Fibroblast of pulmonary artery (primary cell): ENCODE data around the gene PTPRN2.

Source experiments
- DNase-seq: peaks from one replicate; pipeline ENCODE4 v3.0.0-alpha.2; 2010; ENCODE audit warnings: low read depth
- H3K4me3 ChIP-seq: replicated peaks from 2 replicates; pipeline ENCODE4 v1.5.1; 2011; ENCODE audit warnings: low read depth, mild to moderate bottlenecking, control low read depth, low read length, moderate library complexity
- CTCF ChIP-seq: IDR thresholded peaks from 2 replicates; pipeline ENCODE4 v1.5.1; 2011; ENCODE audit warnings: mild to moderate bottlenecking, control low read depth, low read length, inconsistent platforms; ENCODE audit errors: missing control alignments

The PTPRN2 gene

GRCh38 chr7:158285383-158285770 lies 302.2 kb downstream of the PTPRN2 start:
- H3K4me3 ChIP-seq: no peak overlapping the region
- DNase-seq: no peak
- no peak for TF ChIP-seq CTCF

GRCh38 chr7:158284617-158285382 lies 302.8 kb downstream of the PTPRN2 start:
- TF ChIP-seq CTCF: no peak
- DNase-seq: no peak
- no peak overlapping the region for H3K4me3 ChIP-seq

- no peak for TF ChIP-seq CTCF
- H3K4me3 ChIP-seq: no peak overlapping the region
- no peak for DNase-seq
These were observed 303.5 kb downstream of the PTPRN2 start for GRCh38 chr7:158284121-158284520.

GRCh38 chr7:158283016-158283974 lies 304.3 kb downstream of the PTPRN2 start:
- TF ChIP-seq CTCF: no peak
- no peak overlapping the region for H3K4me3 ChIP-seq
- no peak for DNase-seq

GRCh38 chr7:158282461-158283001 lies 305.1 kb downstream of the PTPRN2 start:
- H3K4me3 ChIP-seq: no peak overlapping the region

GRCh38 chr7:158281441-158281840 lies 306.2 kb downstream of the PTPRN2 start:
- no peak for DNase-seq
- TF ChIP-seq CTCF: no peak
- no peak overlapping the region for H3K4me3 ChIP-seq

More at GRCh38 chr7:158282461-158283001, 305.1 kb downstream of the PTPRN2 start:
- TF ChIP-seq CTCF: no peak
- DNase-seq: no peak
